GM23248 (cell line): ENCODE data around the gene USP25.

ENCODE experiments used
- EZH2 ChIP-seq: fragments of 200-600 bp; sonication (generic); IDR thresholded peaks from 2 replicates; pipeline ENCODE4 v1.6.1; 2018; ENCODE audit warnings: antibody characterized with exemption, mild to moderate bottlenecking; ENCODE audit not compliant: insufficient read depth, poor library complexity, severe bottlenecking
- EZH2phosphoT487 ChIP-seq: fragments of 200-600 bp; sonication (generic); IDR thresholded peaks from 2 replicates; pipeline ENCODE4 v1.6.1; 2018; ENCODE audit warnings: antibody characterized with exemption, moderate library complexity, mild to moderate bottlenecking, low read depth; ENCODE audit not compliant: insufficient read depth

DNA sequence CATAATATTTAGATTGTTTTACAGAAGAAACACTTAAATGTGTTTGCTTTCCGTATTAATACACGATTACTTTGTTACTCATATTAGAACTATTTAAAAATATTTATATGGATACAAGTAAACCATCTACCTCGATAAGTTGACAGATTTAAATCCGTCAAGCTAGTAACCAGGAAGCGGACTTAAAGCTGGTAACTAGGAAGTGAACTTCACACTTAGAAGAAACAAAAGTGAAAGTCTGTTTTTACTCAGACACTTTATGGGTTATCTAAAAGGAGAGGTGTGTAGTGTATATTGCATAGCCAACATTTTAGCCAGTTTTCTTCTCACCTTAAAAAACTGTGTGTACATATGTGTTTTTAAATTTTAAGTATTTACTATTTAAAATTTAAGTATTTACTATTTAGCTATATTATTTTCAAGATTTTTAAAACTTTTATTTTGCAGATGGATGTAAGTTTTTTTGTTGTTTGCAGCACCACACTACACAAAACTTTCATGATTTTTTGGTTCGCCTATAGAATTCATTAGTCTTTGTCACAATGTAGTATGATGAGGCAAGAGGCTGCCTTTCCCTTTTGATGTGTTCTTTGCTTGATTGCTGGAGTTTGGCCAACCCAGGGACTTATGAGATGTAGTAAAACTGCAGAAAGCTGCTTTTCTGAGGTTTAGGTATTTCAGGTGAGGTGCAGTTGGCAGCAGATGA is 2.7 kb downstream of the USP25 start:
- no peak for TF ChIP-seq EZH2
- TF ChIP-seq EZH2phosphoT487 = no peak
